KBM-7 (cell line): ENCODE results near the gene LRRC2.
"Not testable (repeated sequence)": the region's sequence is repeated elsewhere in the genome, so short reads cannot be mapped to it uniquely, and the experiment has no call there.

Experiments
- DNase-seq: peaks from one replicate; pipeline ENCODE4 v3.0.0-alpha.2; 2015
- in situ Hi-C: fragments of 300-500 bp; cut with MboI; formaldehyde crosslinking; loops from 2 replicates; pipeline ENCODE4 v1.14.3; 2020; ENCODE audit warnings: low sequenced_read_pairs, low pct_unique_long_range_greater_than_20kb, mixed read lengths

The LRRC2 gene

GRCh38 chr3:46508850-46509591, 57.1 kb downstream of the LRRC2 start:
- DNase-seq, result no peak
- in situ Hi-C loops, result no loop called here

GRCh38 chr3:46506526-46506925, 59.6 kb downstream of the LRRC2 start:
- no peak for DNase-seq
- in situ Hi-C loops, result no loop called here

- no peak for DNase-seq
- in situ Hi-C loops, result no loop called here
Measured at GRCh38 chr3:46505953-46506352, 60.1 kb downstream of the LRRC2 start.

- in situ Hi-C loops, result no loop called here
- no peak for DNase-seq
Measured at GRCh38 chr3:46504789-46505188, 61.3 kb downstream of the LRRC2 start.

GRCh38 chr3:46503200-46503874, 62.8 kb downstream of the LRRC2 start:
- DNase-seq, result no peak
- in situ Hi-C loops, result no loop called here

- DNase-seq, result no peak
- in situ Hi-C loops, result no loop called here
Measured at GRCh38 chr3:46501702-46502101, 64.4 kb downstream of the LRRC2 start.

GRCh38 chr3:46500656-46501635, 65.2 kb downstream of the LRRC2 start:
- in situ Hi-C loops, result no loop called here
- DNase-seq, result no peak

GRCh38 chr3:46498916-46499519, 67.1 kb downstream of the LRRC2 start:
- in situ Hi-C loops, result no loop called here
- DNase-seq, result no peak

GRCh38 chr3:46497556-46498265, 68.4 kb downstream of the LRRC2 start, which contains the start of gene RTP3:
TSS of gene RTP3 (plus strand) at chr3:46497976. CDS start at chr3:46498063, 87 bp downstream.
- no peak for DNase-seq
- in situ Hi-C loops, result no loop called here

GRCh38 chr3:46496746-46497555, 69.2 kb downstream of the LRRC2 start:
- in situ Hi-C loops, result no loop called here
- peak; percentile 28 for DNase-seq

- DNase-seq, result no peak
- in situ Hi-C loops, result no loop called here
Measured at GRCh38 chr3:46495901-46496456, 70.1 kb downstream of the LRRC2 start.

- in situ Hi-C loops, result not testable (repeated sequence)
Measured at GRCh38 chr3:46494491-46494890, 71.6 kb downstream of the LRRC2 start.

GRCh38 chr3:46492890-46493547, 73.1 kb downstream of the LRRC2 start:
- DNase-seq, result no peak

More at GRCh38 chr3:46494491-46494890, 71.6 kb downstream of the LRRC2 start:
- DNase-seq, result not testable (repeated sequence)

GRCh38 chr3:46491089-46492070, 74.7 kb downstream of the LRRC2 start:
- in situ Hi-C loops, result no loop called here
- DNase-seq, result no peak

More at GRCh38 chr3:46492890-46493547, 73.1 kb downstream of the LRRC2 start:
- in situ Hi-C loops, result no loop called here

GRCh38 chr3:46490338-46491084, 75.6 kb downstream of the LRRC2 start:
- in situ Hi-C loops, result no loop called here
- DNase-seq, result no peak
